ENCODE measurements around the gene VPS33A. TPM values are rescaled to one million over a fixed set of nuclear protein-coding genes. Genes with fewer than 3 reads are reported as not detected.

Gene VPS33A
- total and polyA plus RNA-seq, 10 of the 15 experiments (the other 5 are each of a cell fraction or from before 2014, with no cell fraction given) = 7.7 to 33.6 (median 21.6) TPM

DNA sequence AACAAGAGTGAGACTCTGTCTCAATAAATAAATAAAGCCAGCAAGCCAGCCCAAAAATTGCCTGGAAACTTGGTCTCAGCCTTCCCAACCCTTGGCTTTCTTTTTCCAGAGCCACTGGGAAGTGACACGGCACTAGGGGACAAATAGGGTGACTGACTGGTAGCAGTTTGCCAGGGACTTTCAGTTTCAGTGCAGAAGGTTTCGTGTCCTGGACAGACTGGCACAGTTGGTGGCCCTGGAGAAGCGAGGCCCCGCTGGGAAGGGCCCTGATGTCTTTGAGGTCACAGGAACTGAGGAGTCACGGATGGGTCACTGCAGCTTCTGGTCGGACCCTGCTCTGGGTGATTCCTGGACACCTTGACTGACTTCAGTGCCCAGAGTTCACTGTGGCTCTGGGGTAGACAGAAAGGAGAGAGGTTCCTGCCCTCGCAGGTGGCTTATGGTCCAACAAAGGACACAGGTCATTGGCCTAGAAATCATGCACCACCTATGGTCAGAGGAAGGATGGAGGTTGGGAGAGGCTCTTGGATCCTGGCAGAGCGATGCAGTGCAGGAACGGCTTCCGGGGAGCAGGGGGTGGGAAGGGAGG, 80.7 kb downstream of the VPS33A start:
- ATAC-seq (no peak), DNase-seq (ENCODE audit: low read depth, low spot score) (no peak), FAIRE-seq (no peak)
- Histone ChIP-seq H3K79me2 (ENCODE audit: control insufficient read depth, insufficient read depth, low read length) (no peaks in the 10 kb centered on the region), H3K27me3 (replicated peaks in 1 of 2; ENCODE audit: control insufficient read depth in 2 of 2, insufficient read depth in 2 of 2, low read length in 1 of 2) (no peaks in the 10 kb centered on the region; a peak in 1 of 4 replicates), H3K27ac (ENCODE audit: control insufficient read depth, insufficient read depth) (no peak overlapping the region), H3K4me2 (ENCODE audit: control insufficient read depth, insufficient read depth) (no peak overlapping the region), H3K4me3 (no peak overlapping the region), H3K9me3 (replicated peaks; ENCODE audit: control insufficient read depth, insufficient read depth, low read length) (no peaks in the 10 kb centered on the region), H3K4me1 (ENCODE audit: control insufficient read depth, insufficient read depth, low read length) (peaks cover 7% of the 10 kb centered on the region), H3K36me3 (ENCODE audit: control insufficient read depth in 2 of 2, insufficient read depth in 2 of 2, low read length in 1 of 2) (no peaks in the 10 kb centered on the region), H4K20me1 (ENCODE audit: control insufficient read depth, insufficient read depth) (no peaks in the 10 kb centered on the region), H3K9ac (ENCODE audit: control insufficient read depth, insufficient read depth, low read length) (no peak overlapping the region), H2AFZ (ENCODE audit: control insufficient read depth, low read depth, low read length) (no peak overlapping the region)
- no peak for TF ChIP-seq RELA (IDR thresholded peaks at IDR 0.05; ENCODE audit: borderline replicate concordance, partially characterized antibody)
- no peak for TF ChIP-seq WRNIP1 (IDR thresholded peaks at IDR 0.05; ENCODE audit: borderline replicate concordance, low read depth, low read length)
- intact Hi-C loops (cut with micrococcal nuclease; ENCODE audit: unreplicated experiment) (no loop called here), in situ Hi-C loops (cut with MboI) (no loop called here)
- RAD21 ChIA-PET (ENCODE audit: unreplicated experiment) = no interaction called here
- POLR2A ChIA-PET = no interaction called here
- no TSS peak for BruUV-seq (replicated peaks)
- SMC1A ChIA-PET (ENCODE audit: uncharacterized antibody, unreplicated experiment) = no interaction called here
- 54% methylated on average over 10 of the region's 10 CpGs for WGBS (ENCODE audit: insufficient coverage, insufficient replicate concordance, low lambda C conversion rate, missing lambda C conversion rate)
- CTCF ChIA-PET = no interaction called here

GRCh38 chr12:122185079-122185478, 81.2 kb downstream of the VPS33A start:
- no peak overlapping the region for H3K4me2 ChIP-seq (ENCODE audit: control insufficient read depth, insufficient read depth)
- H2AFZ ChIP-seq (ENCODE audit: control insufficient read depth, low read depth, low read length) = no peak overlapping the region
- H3K9me3 ChIP-seq (replicated peaks; ENCODE audit: control insufficient read depth, insufficient read depth, low read length) = no peaks in the 10 kb centered on the region
- in situ Hi-C loops (cut with MboI) (no loop called here), intact Hi-C loops (cut with micrococcal nuclease; ENCODE audit: unreplicated experiment) (no loop called here)
- SMC1A ChIA-PET (ENCODE audit: uncharacterized antibody, unreplicated experiment) = no interaction called here
- H4K20me1 ChIP-seq (ENCODE audit: control insufficient read depth, insufficient read depth) = no peaks in the 10 kb centered on the region
- no peaks in the 10 kb centered on the region for H3K79me2 ChIP-seq (ENCODE audit: control insufficient read depth, insufficient read depth, low read length)
- ATAC-seq (no peak), FAIRE-seq (no peak), DNase-seq (ENCODE audit: low read depth, low spot score) (no peak)
- RAD21 ChIA-PET (ENCODE audit: unreplicated experiment) = no interaction called here
- H3K27ac ChIP-seq (ENCODE audit: control insufficient read depth, insufficient read depth) = no peak overlapping the region
- WGBS (ENCODE audit: insufficient coverage, insufficient replicate concordance, low lambda C conversion rate, missing lambda C conversion rate) = 75% methylated on average over 7 of the region's 7 CpGs
- BruUV-seq (replicated peaks) = no TSS peak
- no peak overlapping the region for H3K4me3 ChIP-seq
- no peak overlapping the region for H3K9ac ChIP-seq (ENCODE audit: control insufficient read depth, insufficient read depth, low read length)
- no peaks in the 10 kb centered on the region; a peak in 1 of 4 replicates for H3K27me3 ChIP-seq (replicated peaks in 1 of 2; ENCODE audit: control insufficient read depth in 2 of 2, insufficient read depth in 2 of 2, low read length in 1 of 2)
- POLR2A ChIA-PET = no interaction called here
- CTCF ChIA-PET = no interaction called here
- H3K4me1 ChIP-seq (ENCODE audit: control insufficient read depth, insufficient read depth, low read length) = peaks cover 7% of the 10 kb centered on the region
- H3K36me3 ChIP-seq (ENCODE audit: control insufficient read depth in 2 of 2, insufficient read depth in 2 of 2, low read length in 1 of 2) = no peaks in the 10 kb centered on the region
- TF ChIP-seq KDM1A (IDR thresholded peaks at IDR 0.05; ENCODE audit: borderline replicate concordance) (no peak), ZZZ3 (IDR thresholded peaks at IDR 0.05; ENCODE audit: control insufficient read depth, insufficient read length, low read depth) (no peak), BHLHE40 (IDR thresholded peaks at IDR 0.05; ENCODE audit: borderline replicate concordance in 1 of 2, low read depth in 2 of 2, low read length in 1 of 2) (no peak), MYB (IDR thresholded peaks at IDR 0.05; ENCODE audit: borderline replicate concordance, low read depth, low read length) (no peak), JUND (IDR thresholded peaks at IDR 0.05; ENCODE audit: low read depth, low read length) (no peak), SUPT20H (IDR thresholded peaks at IDR 0.05; ENCODE audit: borderline replicate concordance, control insufficient read depth, low read depth, low read length) (no peak), PAX5 (IDR thresholded peaks at IDR 0.05; ENCODE audit: borderline replicate concordance, low read depth, low read length) (no peak), E4F1 (IDR thresholded peaks at IDR 0.05; ENCODE audit: borderline replicate concordance, partially characterized antibody) (no peak)
- TF ChIP-seq, protein P1, sequence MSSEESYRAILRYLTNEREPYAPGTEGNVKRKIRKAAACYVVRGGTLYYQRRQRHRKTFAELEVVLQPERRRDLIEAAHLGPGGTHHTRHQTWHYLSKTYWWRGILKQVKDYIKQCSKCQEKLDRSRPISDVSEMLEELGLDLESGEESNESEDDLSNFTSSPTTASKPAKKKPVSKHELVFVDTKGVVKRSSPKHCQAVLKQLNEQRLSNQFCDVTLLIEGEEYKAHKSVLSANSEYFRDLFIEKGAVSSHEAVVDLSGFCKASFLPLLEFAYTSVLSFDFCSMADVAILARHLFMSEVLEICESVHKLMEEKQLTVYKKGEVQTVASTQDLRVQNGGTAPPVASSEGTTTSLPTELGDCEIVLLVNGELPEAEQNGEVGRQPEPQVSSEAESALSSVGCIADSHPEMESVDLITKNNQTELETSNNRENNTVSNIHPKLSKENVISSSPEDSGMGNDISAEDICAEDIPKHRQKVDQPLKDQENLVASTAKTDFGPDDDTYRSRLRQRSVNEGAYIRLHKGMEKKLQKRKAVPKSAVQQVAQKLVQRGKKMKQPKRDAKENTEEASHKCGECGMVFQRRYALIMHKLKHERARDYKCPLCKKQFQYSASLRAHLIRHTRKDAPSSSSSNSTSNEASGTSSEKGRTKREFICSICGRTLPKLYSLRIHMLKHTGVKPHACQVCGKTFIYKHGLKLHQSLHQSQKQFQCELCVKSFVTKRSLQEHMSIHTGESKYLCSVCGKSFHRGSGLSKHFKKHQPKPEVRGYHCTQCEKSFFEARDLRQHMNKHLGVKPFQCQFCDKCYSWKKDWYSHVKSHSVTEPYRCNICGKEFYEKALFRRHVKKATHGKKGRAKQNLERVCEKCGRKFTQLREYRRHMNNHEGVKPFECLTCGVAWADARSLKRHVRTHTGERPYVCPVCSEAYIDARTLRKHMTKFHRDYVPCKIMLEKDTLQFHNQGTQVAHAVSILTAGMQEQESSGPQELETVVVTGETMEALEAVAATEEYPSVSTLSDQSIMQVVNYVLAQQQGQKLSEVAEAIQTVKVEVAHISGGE (CRISPR knock-in tag; IDR thresholded peaks at IDR 0.05) = no peak
